T-helper 9 cell (primary cell): Measurements from ENCODE around the gene RAB35.

Source experiments
- DNase-seq: peaks from one replicate; pipeline ENCODE4 v3.0.0-alpha.2; 2020
- total RNA-seq, 2 donors: gene quantifications; one replicate each; lab custom pipeline; 2026; lab: John Stamatoyannopoulos, UW

The RAB35 gene
- 52.9 to 94.9 reads per million in 2 donors for total RNA-seq

- DNase-seq, result no peak
Measured at GRCh38 chr12:120116441-120116791, at the start of gene RAB35. TSS of gene RAB35 (minus strand) at chr12:120116753. CDS start at chr12:120116650, 103 bp downstream.

GRCh38 chr12:120164293-120164692, 47.7 kb upstream of the RAB35 start:
- no peak for DNase-seq

- DNase-seq, result no peak
Measured at GRCh38 chr12:120162763-120163162, 46.2 kb upstream of the RAB35 start.

GRCh38 chr12:120161852-120162251, 45.3 kb upstream of the RAB35 start:
- DNase-seq, result no peak

GRCh38 chr12:120159509-120160237, 43.1 kb upstream of the RAB35 start:
- no peak for DNase-seq

- no peak for DNase-seq
Measured at GRCh38 chr12:120158351-120158750, 41.8 kb upstream of the RAB35 start.

GRCh38 chr12:120157678-120158077, 41.1 kb upstream of the RAB35 start:
- no peak for DNase-seq

GRCh38 chr12:120156315-120157259, 40.0 kb upstream of the RAB35 start:
- DNase-seq, result no peak

- DNase-seq, result no peak
Measured at GRCh38 chr12:120155072-120155471, 38.5 kb upstream of the RAB35 start.

GRCh38 chr12:120150919-120151525, 34.5 kb upstream of the RAB35 start:
- DNase-seq, result no peak

GRCh38 chr12:120148011-120148410, 31.5 kb upstream of the RAB35 start:
- no peak for DNase-seq

- no peak for DNase-seq
Measured at GRCh38 chr12:120145164-120145563, 28.6 kb upstream of the RAB35 start.

GRCh38 chr12:120144215-120144614, 27.7 kb upstream of the RAB35 start:
- DNase-seq, result no peak

GRCh38 chr12:120142231-120142877, 25.8 kb upstream of the RAB35 start:
- DNase-seq, result no peak

GRCh38 chr12:120141336-120141735, 24.8 kb upstream of the RAB35 start:
- no peak for DNase-seq

GRCh38 chr12:120140603-120141002, 24.1 kb upstream of the RAB35 start:
- no peak for DNase-seq

- no peak for DNase-seq
Measured at GRCh38 chr12:120139958-120140357, 23.4 kb upstream of the RAB35 start.

- DNase-seq, result no peak
Measured at GRCh38 chr12:120138366-120138765, 21.8 kb upstream of the RAB35 start.

- no peak for DNase-seq
Measured at GRCh38 chr12:120137833-120138232, 21.3 kb upstream of the RAB35 start.

GRCh38 chr12:120136093-120136770, 19.7 kb upstream of the RAB35 start:
- no peak for DNase-seq

- no peak for DNase-seq
Measured at GRCh38 chr12:120134307-120134980, 17.9 kb upstream of the RAB35 start.
